ENCODE results near the gene MAPKAPK3.

MAPKAPK3 gene

GRCh38 chr3:50630394-50630793 lies 13.4 kb downstream of the MAPKAPK3 start:
- no peak for TF ChIP-seq CTCF (IDR thresholded peaks at IDR 0.05; ENCODE audit: low read depth, low read length, missing control alignments)
- no peak overlapping the region for H3K4me3 ChIP-seq (ENCODE audit: low read depth, low read length)
- no peak for DNase-seq (ENCODE audit: low read depth)

GRCh38 chr3:50630877-50631276 lies 13.9 kb downstream of the MAPKAPK3 start:
- TF ChIP-seq CTCF (IDR thresholded peaks at IDR 0.05; ENCODE audit: low read depth, low read length, missing control alignments) = no peak
- H3K4me3 ChIP-seq (ENCODE audit: low read depth, low read length) = no peak overlapping the region
- DNase-seq (ENCODE audit: low read depth) = no peak

- no peak for DNase-seq (ENCODE audit: low read depth)
- TF ChIP-seq CTCF (IDR thresholded peaks at IDR 0.05; ENCODE audit: low read depth, low read length, missing control alignments) = no peak
- no peak overlapping the region for H3K4me3 ChIP-seq (ENCODE audit: low read depth, low read length)
These were observed 15.5 kb downstream of the MAPKAPK3 start for GRCh38 chr3:50632450-50632849.

GRCh38 chr3:50633230-50633790 lies 16.4 kb downstream of the MAPKAPK3 start:
- no peak for TF ChIP-seq CTCF (IDR thresholded peaks at IDR 0.05; ENCODE audit: low read depth, low read length, missing control alignments)
- H3K4me3 ChIP-seq (ENCODE audit: low read depth, low read length) = no peak overlapping the region
- no peak for DNase-seq (ENCODE audit: low read depth)

- no peak for TF ChIP-seq CTCF (IDR thresholded peaks at IDR 0.05; ENCODE audit: low read depth, low read length, missing control alignments)
- no peak overlapping the region for H3K4me3 ChIP-seq (ENCODE audit: low read depth, low read length)
- no peak for DNase-seq (ENCODE audit: low read depth)
These were observed 18.1 kb downstream of the MAPKAPK3 start for GRCh38 chr3:50635066-50635465.

GRCh38 chr3:50637011-50637410 lies 20.1 kb downstream of the MAPKAPK3 start:
- no peak for TF ChIP-seq CTCF (IDR thresholded peaks at IDR 0.05; ENCODE audit: low read depth, low read length, missing control alignments)
- DNase-seq (ENCODE audit: low read depth) = no peak
- H3K4me3 ChIP-seq (ENCODE audit: low read depth, low read length) = no peak overlapping the region

- H3K4me3 ChIP-seq (ENCODE audit: low read depth, low read length) = no peak overlapping the region
- TF ChIP-seq CTCF (IDR thresholded peaks at IDR 0.05; ENCODE audit: low read depth, low read length, missing control alignments) = no peak
- DNase-seq (ENCODE audit: low read depth) = no peak
These were observed 21.0 kb downstream of the MAPKAPK3 start for GRCh38 chr3:50637945-50638344.
